Stimulated activated CD8-positive, alpha-beta memory T cell treated with anti-CD3 and anti-CD28 coated beads, Interleukin-4, amount 100 ng/mL, for 24 hours (primary cell): ENCODE data around the gene PEG3.

Experiments
- DNase-seq: peaks from one replicate; pipeline ENCODE4 v3.0.0-alpha.2; 2020; ENCODE audit warnings: low read depth

Gene PEG3

DNA sequence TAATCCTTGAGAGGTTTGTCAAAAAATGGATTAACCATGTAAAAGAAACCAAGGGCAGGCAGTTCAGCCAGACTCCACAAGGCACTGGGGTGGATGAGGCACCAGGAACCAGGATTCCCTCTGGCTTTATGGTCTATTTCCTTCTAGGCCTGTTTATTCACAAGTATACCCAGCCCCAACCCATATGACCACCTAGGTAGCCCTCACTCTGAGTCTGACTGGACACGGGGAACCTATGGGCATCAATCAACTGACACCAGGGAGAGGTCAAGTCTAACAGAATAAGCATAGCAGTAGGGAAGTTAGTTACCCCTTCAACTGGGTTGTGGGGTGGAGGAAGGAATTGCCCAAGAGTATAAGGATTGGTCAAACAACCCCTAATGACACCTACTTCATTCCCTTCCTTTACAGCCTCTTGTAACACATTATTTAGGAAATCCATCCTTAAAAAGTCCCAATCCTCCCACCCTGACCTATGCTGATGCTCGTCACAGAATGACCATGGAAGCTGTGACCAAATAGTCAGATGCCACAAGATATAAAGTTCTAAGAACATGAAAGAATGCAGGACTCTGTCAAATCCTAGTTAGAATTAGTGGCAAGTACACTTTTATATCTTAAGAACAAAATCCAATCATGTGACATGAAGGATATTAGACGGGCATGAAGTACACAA lies 31.7 kb downstream of the PEG3 start:
- no peak for DNase-seq

DNA sequence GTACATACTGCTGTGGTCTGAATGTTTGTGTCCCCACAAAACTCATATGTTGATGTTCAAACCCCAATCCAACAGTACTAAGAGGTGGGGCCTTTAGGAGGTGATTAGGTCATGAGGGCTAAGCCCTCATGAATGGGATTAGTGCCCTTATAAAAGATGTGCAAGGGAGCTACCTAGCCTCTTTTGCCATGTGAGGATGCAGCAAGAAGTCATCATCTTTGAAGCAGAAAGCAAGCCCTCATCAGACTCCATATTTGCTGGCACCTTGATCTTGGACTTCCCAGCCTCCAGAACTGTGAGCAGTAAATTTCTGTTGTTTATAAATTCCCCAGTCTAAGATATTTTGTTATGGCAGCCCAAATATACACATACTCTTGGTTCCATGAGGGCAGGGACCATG lies 33.9 kb downstream of the PEG3 start:
- DNase-seq = no peak
